ENCODE results near the gene LYRM7. TPM values are rescaled to one million over a fixed set of nuclear protein-coding genes. Genes with fewer than 3 reads are reported as not detected.

LYRM7 gene
- total RNA-seq, 2 experiments from 2014 or later, result 8.3 to 11.9 TPM

DNA sequence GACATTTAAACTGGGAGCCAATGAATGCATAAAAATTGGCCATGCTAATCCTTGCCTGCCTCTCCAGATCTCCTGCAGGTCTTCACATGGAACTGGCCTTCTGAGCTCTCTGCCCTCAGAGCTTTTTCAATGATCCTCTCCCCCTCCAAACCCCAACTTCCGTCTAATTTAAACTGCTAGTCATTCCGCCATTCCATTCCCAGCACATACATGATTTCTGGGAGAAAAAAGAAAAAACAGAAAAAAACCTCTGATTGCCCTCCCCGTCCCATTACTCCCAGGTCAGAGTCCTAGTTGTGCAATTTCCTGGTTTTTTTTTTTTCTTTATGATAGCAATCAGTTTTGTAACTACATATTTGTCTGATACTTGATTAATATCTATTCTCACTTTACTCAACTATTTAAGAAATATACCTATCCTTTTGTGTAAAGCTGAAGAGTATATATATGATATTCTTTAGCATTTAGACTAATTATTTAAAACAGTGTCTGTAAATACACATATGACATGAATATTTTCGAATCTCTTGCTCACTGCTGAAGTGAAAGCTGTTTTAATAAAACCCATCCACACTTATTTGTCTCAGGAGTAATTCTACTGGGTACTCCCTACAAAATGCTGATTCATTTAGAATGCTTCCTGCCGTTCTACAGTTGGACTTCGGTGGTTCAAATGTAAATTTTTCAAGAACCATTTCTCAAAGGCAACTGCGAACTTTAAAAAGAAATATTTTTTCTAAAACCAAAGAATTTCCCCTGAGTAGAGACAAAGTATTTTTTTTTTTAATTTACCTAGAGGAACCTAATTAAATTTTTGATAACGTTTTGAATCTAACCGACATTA, 7.2 kb upstream of the LYRM7 start:
- H3K4me1 Mint-ChIP-seq (ENCODE audit: low read depth), result peaks cover 76% of the 10 kb centered on the region
- H3K27me3 Mint-ChIP-seq, result no peaks in the 10 kb centered on the region
- peaks cover 29% of the 10 kb centered on the region for H3K4me1 ChIP-seq (ENCODE audit: insufficient read depth, low read length)
- peak overlapping the region; percentile 88 to 92 for H3K27ac ChIP-seq (ENCODE audit: low read depth in 1 of 2, low read length in 2 of 2)
- ChIA-PET CTCF (interaction anchor here (0.8 to 1.1 kb wide), 5 partner anchors 95 to 256 kb away, joined by 3 to 5 read pairs (median 3); no protein-coding TSS in a partner anchor), POLR2A (interaction anchor here (0.6 to 4.5 kb wide), 16 partner anchors 8 to 292 kb away, joined by 3 to 69 read pairs (median 4); partner anchors contain the start of gene CDC42SE2)
- DNase-seq, result peak in 3 of 14 experiments; percentile 24 to 54 (median 32)
- TF ChIP-seq, protein P1, sequence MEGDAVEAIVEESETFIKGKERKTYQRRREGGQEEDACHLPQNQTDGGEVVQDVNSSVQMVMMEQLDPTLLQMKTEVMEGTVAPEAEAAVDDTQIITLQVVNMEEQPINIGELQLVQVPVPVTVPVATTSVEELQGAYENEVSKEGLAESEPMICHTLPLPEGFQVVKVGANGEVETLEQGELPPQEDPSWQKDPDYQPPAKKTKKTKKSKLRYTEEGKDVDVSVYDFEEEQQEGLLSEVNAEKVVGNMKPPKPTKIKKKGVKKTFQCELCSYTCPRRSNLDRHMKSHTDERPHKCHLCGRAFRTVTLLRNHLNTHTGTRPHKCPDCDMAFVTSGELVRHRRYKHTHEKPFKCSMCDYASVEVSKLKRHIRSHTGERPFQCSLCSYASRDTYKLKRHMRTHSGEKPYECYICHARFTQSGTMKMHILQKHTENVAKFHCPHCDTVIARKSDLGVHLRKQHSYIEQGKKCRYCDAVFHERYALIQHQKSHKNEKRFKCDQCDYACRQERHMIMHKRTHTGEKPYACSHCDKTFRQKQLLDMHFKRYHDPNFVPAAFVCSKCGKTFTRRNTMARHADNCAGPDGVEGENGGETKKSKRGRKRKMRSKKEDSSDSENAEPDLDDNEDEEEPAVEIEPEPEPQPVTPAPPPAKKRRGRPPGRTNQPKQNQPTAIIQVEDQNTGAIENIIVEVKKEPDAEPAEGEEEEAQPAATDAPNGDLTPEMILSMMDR (IDR thresholded peaks at IDR 0.05), result no peak
- H3K9me3 Mint-ChIP-seq, result no peaks in the 10 kb centered on the region
- intact Hi-C loops (cut with DNase I, micrococcal nuclease), result loop anchor here in 1 of 2 experiments (2.0 kb wide), 2 partner anchors 219 to 253 kb away; no protein-coding TSS in a partner anchor
- H3K27me3 ChIP-seq (ENCODE audit: control insufficient read depth in 1 of 2, insufficient read depth in 2 of 2, low read length in 2 of 2), result no peaks in the 10 kb centered on the region
- peak overlapping the region; percentile 86 for H3K4me3 ChIP-seq (ENCODE audit: low read length)
- H3K36me3 Mint-ChIP-seq (ENCODE audit: low read depth), result peaks cover 61% of the 10 kb centered on the region
- no peak for ATAC-seq (ENCODE audit: poor library complexity)
- no peaks in the 10 kb centered on the region for H3K9me3 ChIP-seq (ENCODE audit: control insufficient read depth in 1 of 2, insufficient read depth in 1 of 2, low read length in 2 of 2)
- H3K27ac Mint-ChIP-seq, result peak overlapping the region; percentile 88
- H3K36me3 ChIP-seq (ENCODE audit: insufficient read depth, low read length), result peaks cover 40% of the 10 kb centered on the region
- H3K4me3 Mint-ChIP-seq, result peak overlapping the region; percentile 93

DNA sequence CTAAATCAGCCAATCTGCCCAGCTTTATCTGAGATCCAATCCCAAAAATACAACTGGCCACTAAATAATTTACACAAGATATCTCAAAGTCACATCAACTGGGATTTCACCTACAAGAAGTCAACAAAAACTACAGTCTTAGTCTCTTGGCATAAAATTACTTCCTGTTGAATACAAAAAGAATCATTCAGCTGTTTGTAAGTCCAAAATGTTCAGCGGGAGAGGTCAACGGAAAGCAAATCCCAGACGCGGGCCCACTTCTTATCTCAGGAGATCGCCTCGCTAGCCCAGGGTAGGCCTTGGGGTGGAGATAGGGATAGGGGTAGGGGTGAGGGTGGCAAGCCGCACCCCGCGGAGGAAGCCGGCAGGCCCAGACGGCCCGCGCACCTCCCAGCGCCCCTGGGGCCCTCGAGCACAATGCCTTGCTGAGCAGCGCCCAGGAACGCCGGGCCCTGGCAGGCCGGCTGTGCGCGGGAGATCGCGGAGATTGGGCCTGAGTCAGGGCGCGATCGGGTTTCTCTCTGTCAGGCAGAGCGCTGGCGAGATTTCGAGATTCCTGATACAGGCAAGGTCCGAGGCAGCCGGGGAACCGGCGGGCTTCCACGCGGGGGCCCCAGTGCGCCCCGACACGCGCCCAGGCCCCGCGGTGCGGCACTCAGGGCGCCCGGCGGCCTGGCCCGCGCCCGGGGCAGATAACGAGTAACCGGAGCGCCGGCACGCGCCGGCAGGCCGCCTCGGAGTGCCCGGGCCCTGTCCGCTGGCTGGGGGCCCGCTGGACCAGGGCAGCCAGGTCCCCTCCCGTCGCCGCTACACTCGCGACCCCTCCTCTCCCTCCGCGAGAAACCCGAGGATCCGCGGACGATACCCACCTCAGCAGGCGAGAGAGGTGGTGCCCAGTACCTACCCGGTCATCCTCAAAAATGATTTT, 6.3 kb upstream of the LYRM7 start:
- ATAC-seq (ENCODE audit: poor library complexity) (peak; percentile 68), DNase-seq (peak; percentile 51 to 85 (median 62))
- H3K4me3 Mint-ChIP-seq, result peak overlapping the region; percentile 97
- H3K36me3 ChIP-seq (ENCODE audit: insufficient read depth, low read length), result peaks cover 30% of the 10 kb centered on the region
- intact Hi-C loops (cut with DNase I, micrococcal nuclease), result loop anchor here (1.0 to 5.0 kb wide), 6 partner anchors 218 to 473 kb away; partner anchors contain the start of gene RAPGEF6 (in 1 of the 2)
- ChIA-PET POLR2A (interaction anchor here (0.8 to 4.5 kb wide), 22 partner anchors 9 to 293 kb away, joined by 3 to 69 read pairs (median 5); partner anchors contain the start of gene CDC42SE2), CTCF (interaction anchor here (0.8 to 1.1 kb wide), 6 partner anchors 94 to 255 kb away, joined by 3 to 5 read pairs (median 4); no protein-coding TSS in a partner anchor)
- peak overlapping the region; percentile 88 for H3K27ac Mint-ChIP-seq
- no peaks in the 10 kb centered on the region for H3K9me3 ChIP-seq (ENCODE audit: control insufficient read depth in 1 of 2, insufficient read depth in 1 of 2, low read length in 2 of 2)
- H3K4me1 ChIP-seq (ENCODE audit: insufficient read depth, low read length), result peaks cover 29% of the 10 kb centered on the region
- H3K9me3 Mint-ChIP-seq, result no peaks in the 10 kb centered on the region
- no peaks in the 10 kb centered on the region for H3K27me3 Mint-ChIP-seq
- peak overlapping the region; percentile 92 to 93 for H3K27ac ChIP-seq (ENCODE audit: low read depth in 1 of 2, low read length in 2 of 2)
- H3K4me1 Mint-ChIP-seq (ENCODE audit: low read depth), result peaks cover 67% of the 10 kb centered on the region
- peaks cover 52% of the 10 kb centered on the region for H3K36me3 Mint-ChIP-seq (ENCODE audit: low read depth)
- TF ChIP-seq, protein P1 (IDR thresholded peaks at IDR 0.05), result peak; percentile 24
- H3K4me3 ChIP-seq (ENCODE audit: low read length), result peak overlapping the region; percentile 86
- no peaks in the 10 kb centered on the region for H3K27me3 ChIP-seq (ENCODE audit: control insufficient read depth in 1 of 2, insufficient read depth in 2 of 2, low read length in 2 of 2)
